ENCODE data around the gene MAP1LC3A.

Gene MAP1LC3A

GRCh38 chr20:34549291-34549928 is 9.1 kb upstream of the MAP1LC3A start:
- no peak for DNase-seq (ENCODE audit: low read depth in 2 of 2)

- DNase-seq (ENCODE audit: low read depth in 2 of 2) = no peak
Observed at GRCh38 chr20:34549929-34550305, 8.6 kb upstream of the MAP1LC3A start.

- DNase-seq (ENCODE audit: low read depth in 2 of 2) = no peak
Observed at GRCh38 chr20:34552569-34552968, 5.9 kb upstream of the MAP1LC3A start.

- no peak for DNase-seq (ENCODE audit: low read depth in 2 of 2)
Observed at GRCh38 chr20:34553366-34553867, 5.1 kb upstream of the MAP1LC3A start.

- DNase-seq (ENCODE audit: low read depth in 2 of 2) = no peak
Observed at GRCh38 chr20:34557936-34558319, 590 bp upstream of the MAP1LC3A start.

- no peak for DNase-seq (ENCODE audit: low read depth in 2 of 2)
Observed at GRCh38 chr20:34559311-34560140, 1.0 kb downstream of the MAP1LC3A start.

GRCh38 chr20:34560141-34560523 is 1.6 kb downstream of the MAP1LC3A start:
- no peak for DNase-seq (ENCODE audit: low read depth in 2 of 2)

- no peak for DNase-seq (ENCODE audit: low read depth in 2 of 2)
Observed at GRCh38 chr20:34560614-34561013, 2.1 kb downstream of the MAP1LC3A start.

- no peak for DNase-seq (ENCODE audit: low read depth in 2 of 2)
Observed at GRCh38 chr20:34561661-34562060, 3.1 kb downstream of the MAP1LC3A start.

GRCh38 chr20:34562641-34563040 is 4.1 kb downstream of the MAP1LC3A start:
- DNase-seq (ENCODE audit: low read depth in 2 of 2) = no peak

GRCh38 chr20:34564833-34565232 is 6.3 kb downstream of the MAP1LC3A start:
- no peak for DNase-seq (ENCODE audit: low read depth in 2 of 2)

- DNase-seq (ENCODE audit: low read depth in 2 of 2) = no peak
Observed at GRCh38 chr20:34566978-34567891, 8.7 kb downstream of the MAP1LC3A start.

- DNase-seq (ENCODE audit: low read depth in 2 of 2) = no peak
Observed at GRCh38 chr20:34567892-34568865, 9.7 kb downstream of the MAP1LC3A start.

GRCh38 chr20:34569598-34569997 is 11.1 kb downstream of the MAP1LC3A start:
- no peak for DNase-seq (ENCODE audit: low read depth in 2 of 2)

GRCh38 chr20:34570859-34571306 is 12.4 kb downstream of the MAP1LC3A start:
- no peak for DNase-seq (ENCODE audit: low read depth in 2 of 2)

GRCh38 chr20:34571753-34572152 is 13.2 kb downstream of the MAP1LC3A start:
- no peak for DNase-seq (ENCODE audit: low read depth in 2 of 2)

- DNase-seq (ENCODE audit: low read depth in 2 of 2) = no peak
Observed at GRCh38 chr20:34573541-34574300, 15.2 kb downstream of the MAP1LC3A start.

- no peak for DNase-seq (ENCODE audit: low read depth in 2 of 2)
Observed at GRCh38 chr20:34574426-34574825, 15.9 kb downstream of the MAP1LC3A start.

GRCh38 chr20:34574861-34575260 is 16.3 kb downstream of the MAP1LC3A start:
- DNase-seq (ENCODE audit: low read depth in 2 of 2) = no peak

GRCh38 chr20:34575271-34575670 is 16.8 kb downstream of the MAP1LC3A start:
- no peak for DNase-seq (ENCODE audit: low read depth in 2 of 2)
